Measurements from ENCODE around the gene MIX23. TPM values are rescaled to one million over a fixed set of nuclear protein-coding genes. Genes with fewer than 3 reads are reported as not detected.

The MIX23 gene
- polyA plus RNA-seq, 3 donors, result 3.9 to 8.2 (median 5.2) TPM

GRCh38 chr3:122394173-122394572, 11.1 kb upstream of the MIX23 start:
- TF ChIP-seq CTCF (IDR thresholded peaks at IDR 0.05), result no peak
- H3K4me3 Mint-ChIP-seq, result no peak overlapping the region
- peak overlapping the region in 1 of 7 donors; percentile 33 for H3K27ac Mint-ChIP-seq
- H3K27me3 Mint-ChIP-seq (ENCODE audit: low read depth in 3 of 3), result no peaks in the 10 kb centered on the region
- H3K9me3 ChIP-seq (replicated peaks in 1 of 2; ENCODE audit: control insufficient read depth in 1 of 2, insufficient read depth in 1 of 2, low read length in 2 of 2), result no peaks in the 10 kb centered on the region
- no peak for DNase-seq
- no peaks in the 10 kb centered on the region for H4K20me1 ChIP-seq (ENCODE audit: insufficient read depth, low read length)
- no peaks in the 10 kb centered on the region for H3K27me3 ChIP-seq (ENCODE audit: control insufficient read depth in 2 of 2, insufficient read depth in 2 of 2, low read length in 2 of 2)
- H3K4me2 ChIP-seq (replicated peaks; ENCODE audit: extremely low read depth, low read length, poor library complexity, severe bottlenecking), result no peak overlapping the region
- peaks cover 0 to 4% of the 10 kb centered on the region in 2 donors for H3K4me1 ChIP-seq (ENCODE audit: control insufficient read depth in 1 of 2, insufficient read depth in 2 of 2, low read length in 2 of 2)
- H3K27ac ChIP-seq (ENCODE audit: low read depth in 1 of 2, low read length in 2 of 2), result no peak overlapping the region
- intact Hi-C loops (cut with micrococcal nuclease), result no loop called here
- H3K36me3 ChIP-seq (replicated peaks in 1 of 2; ENCODE audit: control insufficient read depth in 1 of 2, insufficient read depth in 2 of 2, low read length in 2 of 2), result no peaks in the 10 kb centered on the region
- H3K4me1 Mint-ChIP-seq, result peaks cover 10% of the 10 kb centered on the region
- WGBS (ENCODE audit: insufficient coverage), result 100% methylated on average over 1 of the region's 1 CpG
- no peak overlapping the region for H3K9ac ChIP-seq (ENCODE audit: insufficient read depth, low read length, poor library complexity, severe bottlenecking)
- H2AFZ ChIP-seq (ENCODE audit: insufficient read depth, low read depth, low read length, poor library complexity, severe bottlenecking), result no peak overlapping the region
- H3K9me3 Mint-ChIP-seq, result no peaks in the 10 kb centered on the region
- H3K4me3 ChIP-seq (replicated peaks in 1 of 3; ENCODE audit: low read depth in 2 of 3, low read length in 3 of 3), result no peak overlapping the region
- H3K36me3 Mint-ChIP-seq, result no peaks in the 10 kb centered on the region
- no peaks in the 10 kb centered on the region for H3K79me2 ChIP-seq (ENCODE audit: insufficient read depth, low read length)

GRCh38 chr3:122392868-122393844, 10.1 kb upstream of the MIX23 start:
- Histone ChIP-seq H3K9me3 (replicated peaks in 1 of 2; ENCODE audit: control insufficient read depth in 1 of 2, insufficient read depth in 1 of 2, low read length in 2 of 2) (no peaks in the 10 kb centered on the region), H4K20me1 (ENCODE audit: insufficient read depth, low read length) (no peaks in the 10 kb centered on the region), H3K36me3 (replicated peaks in 1 of 2; ENCODE audit: control insufficient read depth in 1 of 2, insufficient read depth in 2 of 2, low read length in 2 of 2) (no peaks in the 10 kb centered on the region), H3K4me3 (replicated peaks in 1 of 3; ENCODE audit: low read depth in 2 of 3, low read length in 3 of 3) (no peak overlapping the region), H3K4me2 (replicated peaks; ENCODE audit: extremely low read depth, low read length, poor library complexity, severe bottlenecking) (no peak overlapping the region), H3K79me2 (ENCODE audit: insufficient read depth, low read length) (no peaks in the 10 kb centered on the region), H3K27ac (ENCODE audit: low read depth in 1 of 2, low read length in 2 of 2) (no peak overlapping the region), H3K27me3 (ENCODE audit: control insufficient read depth in 2 of 2, insufficient read depth in 2 of 2, low read length in 2 of 2) (no peaks in the 10 kb centered on the region), H3K4me1 (ENCODE audit: control insufficient read depth in 1 of 2, insufficient read depth in 2 of 2, low read length in 2 of 2) (peaks cover 0 to 4% of the 10 kb centered on the region in 2 donors), H3K9ac (ENCODE audit: insufficient read depth, low read length, poor library complexity, severe bottlenecking) (no peak overlapping the region), H2AFZ (ENCODE audit: insufficient read depth, low read depth, low read length, poor library complexity, severe bottlenecking) (no peak overlapping the region)
- H3K4me3 Mint-ChIP-seq, result no peak overlapping the region
- TF ChIP-seq CTCF (IDR thresholded peaks at IDR 0.05), result peak; percentile 84
- H3K4me1 Mint-ChIP-seq, result peaks cover 10% of the 10 kb centered on the region
- peak; percentile 27 to 53 (median 43) for DNase-seq
- no peaks in the 10 kb centered on the region for H3K9me3 Mint-ChIP-seq
- no peaks in the 10 kb centered on the region for H3K36me3 Mint-ChIP-seq
- H3K27me3 Mint-ChIP-seq (ENCODE audit: low read depth in 3 of 3), result peaks cover 0 to 2% (median 0%) of the 10 kb centered on the region in 3 donors
- intact Hi-C loops (cut with micrococcal nuclease), result no loop called here
- WGBS (ENCODE audit: insufficient coverage), result 100% methylated on average over 1 of the region's 2 CpGs
- H3K27ac Mint-ChIP-seq, result no peak overlapping the region

Measured in CD14-positive monocyte (primary cell).